Cerebellar cortex (tissue), 1 donor: ENCODE data around the gene ADAMTS2.

Experiments used
- DNase-seq: peaks from one replicate; pipeline ENCODE4 v3.0.0-alpha.2; 2015; ENCODE audit warnings: low spot score

ADAMTS2 gene

DNA sequence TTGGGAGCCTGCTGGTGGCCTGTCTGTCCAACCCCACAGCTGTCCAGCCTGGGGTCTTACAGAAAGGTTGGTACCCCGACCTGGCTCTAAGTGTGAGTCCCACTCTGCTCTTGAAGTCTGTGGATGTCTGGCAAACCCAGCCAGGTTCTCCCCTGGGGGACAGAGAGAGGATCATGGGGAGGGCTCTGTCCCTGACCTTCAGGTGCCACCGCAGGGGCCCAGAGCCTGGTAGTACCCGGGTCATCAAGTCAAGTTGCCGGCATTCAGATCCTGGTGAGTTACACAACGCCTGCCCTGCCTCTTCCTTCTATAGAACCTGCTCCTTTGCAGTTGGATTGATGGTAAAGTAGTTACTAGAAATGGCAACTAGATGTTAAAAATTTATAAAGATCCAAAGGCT, 66.7 kb downstream of the ADAMTS2 start:
- DNase-seq, result no peak

DNA sequence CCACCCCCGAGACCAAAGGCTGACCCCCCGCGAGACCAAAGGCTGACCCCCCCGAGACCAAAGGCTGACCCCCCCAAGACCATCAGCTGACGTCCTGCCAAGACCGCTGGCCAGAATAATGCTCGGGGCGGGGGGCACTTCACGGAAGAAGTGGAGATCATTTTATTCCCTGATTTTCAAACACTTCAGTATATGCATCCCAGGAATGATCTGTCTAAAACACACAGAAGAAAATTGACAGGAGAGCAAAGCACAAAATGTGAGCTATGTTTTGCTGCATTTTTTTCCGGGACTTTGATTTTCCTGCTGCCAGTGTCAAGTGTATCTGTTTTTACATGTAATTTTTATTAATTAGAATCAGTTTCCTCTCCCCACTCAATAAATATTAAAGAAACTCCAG, 67.1 kb downstream of the ADAMTS2 start:
- no peak for DNase-seq

DNA sequence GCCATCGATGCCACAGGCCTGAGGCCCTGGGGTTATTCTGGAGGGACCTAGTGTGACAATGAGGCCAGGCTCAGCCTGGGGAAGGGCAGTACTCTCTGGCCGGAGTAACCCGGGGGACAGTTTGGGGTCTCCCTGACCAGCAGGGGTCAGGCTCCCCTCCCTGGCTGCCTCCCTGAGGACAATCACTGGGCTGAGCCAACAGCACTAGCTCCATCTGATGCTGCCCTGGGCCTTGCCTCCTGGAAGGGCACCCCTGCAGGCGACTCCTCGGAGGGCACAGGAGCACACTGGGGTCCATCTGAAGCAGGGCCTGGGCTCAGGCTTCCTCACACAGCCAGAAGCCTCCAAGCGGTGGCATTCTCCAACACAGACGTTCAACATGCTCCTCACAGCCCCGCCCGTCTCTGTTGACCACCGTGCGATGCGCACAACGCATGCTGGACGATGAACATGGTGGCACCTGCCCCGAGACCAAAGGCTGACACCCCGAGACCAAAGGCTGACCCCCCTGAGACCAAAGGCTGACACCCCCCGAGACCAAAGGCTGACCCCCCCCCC, 68.3 kb downstream of the ADAMTS2 start:
- no peak for DNase-seq

DNA sequence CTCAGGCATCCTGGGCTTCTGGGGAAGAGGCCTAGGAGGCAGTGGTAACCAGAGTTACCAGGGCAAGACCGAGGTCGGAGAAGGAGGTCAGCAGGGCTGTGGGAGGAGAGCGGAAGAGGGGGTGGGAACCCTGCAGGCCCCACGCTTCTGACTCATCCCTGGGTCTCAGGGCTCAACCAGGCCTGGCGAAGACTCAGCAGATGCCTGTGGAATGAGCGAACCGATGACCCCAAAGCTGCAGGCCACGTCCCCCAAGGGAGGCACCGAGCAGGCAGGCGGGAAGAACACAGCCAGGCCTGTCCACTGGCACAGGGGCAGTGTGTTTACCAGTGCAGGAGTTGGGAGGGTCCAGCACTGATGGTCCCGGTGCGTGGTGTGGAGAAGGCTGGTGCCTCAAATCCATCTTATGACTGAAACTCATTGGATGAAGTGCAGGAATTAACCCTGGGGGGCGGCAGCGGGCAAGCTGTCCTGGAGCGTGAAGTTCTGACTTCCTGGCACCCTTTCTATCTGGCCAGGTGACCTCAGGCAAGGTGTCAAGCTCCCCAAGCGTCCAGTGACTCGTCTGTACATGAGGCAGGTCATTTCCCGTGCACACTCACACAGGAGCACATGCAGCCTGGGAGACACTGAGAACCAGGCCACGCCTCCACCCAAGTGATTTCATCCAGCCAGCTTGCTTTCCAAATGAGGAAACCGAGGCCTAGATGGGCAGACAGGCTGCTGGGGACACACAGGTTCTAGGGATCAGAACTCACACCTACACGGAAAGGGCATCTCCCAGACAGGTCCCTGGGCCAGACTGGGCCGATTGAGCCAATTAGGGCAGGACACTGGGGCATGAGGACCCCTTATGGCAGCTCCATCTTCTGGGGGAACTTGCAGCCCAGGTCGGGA, 69.1 kb downstream of the ADAMTS2 start:
- no peak for DNase-seq

DNA sequence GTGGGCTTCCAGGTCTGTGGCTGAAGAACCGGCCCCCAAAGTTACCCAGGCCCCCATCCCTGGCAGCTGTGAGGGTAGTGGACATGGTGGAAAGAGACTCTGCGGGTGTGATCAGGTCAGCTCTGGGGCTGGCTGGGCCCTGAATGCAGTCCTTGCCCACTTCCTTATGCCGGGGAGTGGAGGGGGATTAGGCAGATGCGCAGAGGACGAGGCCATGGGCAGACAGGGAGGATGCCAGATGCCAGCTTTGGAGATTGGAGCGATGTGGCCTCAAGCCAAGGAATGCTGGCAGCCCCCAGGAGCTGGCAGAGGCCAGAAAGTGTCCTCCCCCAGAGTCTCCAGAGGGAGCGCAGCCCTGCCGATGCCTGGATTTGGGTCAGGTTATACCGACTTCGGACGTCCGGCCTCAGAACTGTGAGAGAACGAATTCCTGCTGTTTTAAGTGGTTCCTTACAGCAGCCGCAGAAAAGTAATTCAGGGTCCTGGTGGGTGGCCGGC, 69.8 kb downstream of the ADAMTS2 start:
- no peak for DNase-seq

DNA sequence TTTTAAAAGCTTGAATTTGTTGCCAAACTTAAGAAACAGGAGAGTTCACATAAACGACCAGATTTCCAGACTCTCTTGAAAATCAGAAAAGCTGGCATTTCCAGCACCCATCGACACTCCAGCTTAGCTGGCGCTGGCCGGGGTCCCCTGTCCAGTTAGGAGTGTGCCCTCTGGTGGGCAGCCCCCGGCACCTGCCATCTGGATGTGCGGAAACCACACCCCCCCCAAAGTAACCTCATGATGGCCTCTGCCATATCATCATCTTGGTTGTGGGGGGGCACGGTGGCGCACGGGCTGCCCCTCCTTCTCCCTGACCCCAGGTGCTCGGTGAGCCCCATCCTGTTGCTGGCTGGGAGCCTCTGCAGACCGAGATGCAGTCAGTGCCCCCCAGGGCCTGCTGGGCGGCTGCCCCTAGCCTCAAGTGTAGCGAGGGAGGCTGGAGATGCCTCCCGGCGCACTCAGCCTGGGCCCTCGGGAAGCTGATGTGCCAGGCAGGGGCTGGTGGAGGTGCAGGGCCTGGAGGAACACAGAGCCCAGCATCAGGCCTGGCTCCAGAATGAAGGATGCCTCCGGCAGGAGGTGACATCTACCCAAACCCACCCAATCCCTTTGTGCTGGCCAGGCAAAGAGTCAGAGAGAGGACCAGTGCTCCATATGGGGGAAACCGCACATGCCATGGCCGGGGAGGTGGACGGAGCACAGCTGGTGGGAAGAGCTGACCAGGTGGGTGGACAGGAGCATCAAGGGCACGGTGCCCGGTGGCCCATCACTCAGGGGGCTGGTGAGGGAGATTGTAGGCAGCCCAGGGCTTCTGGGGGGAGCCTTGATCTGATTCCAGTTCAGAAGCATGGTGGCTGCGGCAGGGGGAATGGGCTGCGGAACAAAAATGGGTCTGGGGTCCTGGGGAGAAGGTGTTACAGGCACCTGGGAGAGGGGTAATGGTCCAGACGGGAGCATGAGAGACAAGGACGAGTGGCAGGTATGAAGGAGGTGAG, 70.6 kb downstream of the ADAMTS2 start:
- DNase-seq, result no peak

DNA sequence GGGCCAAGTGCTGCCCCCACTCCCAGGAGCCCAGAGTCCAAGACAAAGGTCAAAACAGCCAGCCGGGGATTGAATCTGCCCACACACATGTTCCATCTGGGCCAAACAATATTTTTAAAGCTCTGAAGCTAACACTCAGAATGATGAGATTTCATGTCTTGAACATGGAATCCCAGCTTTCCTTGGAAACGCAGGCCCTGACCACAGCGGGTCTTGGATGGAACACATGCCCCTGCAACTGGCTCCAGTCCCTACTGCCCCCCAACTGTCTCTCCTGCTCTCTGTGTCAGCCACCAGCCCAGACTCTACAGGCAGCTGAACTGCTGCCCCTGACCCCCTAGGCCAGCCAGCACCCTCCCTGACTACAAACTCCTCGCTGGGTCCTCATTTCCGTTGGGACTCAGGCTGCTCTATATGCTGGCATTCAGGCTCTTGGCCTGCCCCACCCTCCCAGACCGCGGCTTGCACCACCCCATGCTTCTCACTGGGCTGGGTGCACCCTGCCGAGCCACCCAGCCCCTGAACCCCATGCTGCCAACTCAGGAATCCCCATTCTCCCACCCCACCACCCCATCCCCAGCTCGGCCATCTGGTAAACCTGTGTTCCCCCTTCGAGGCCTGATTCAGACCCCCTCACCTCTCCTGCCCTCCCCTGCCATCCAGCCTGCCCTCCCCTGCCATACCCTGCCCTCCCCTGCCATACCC, 71.7 kb downstream of the ADAMTS2 start:
- no peak for DNase-seq

DNA sequence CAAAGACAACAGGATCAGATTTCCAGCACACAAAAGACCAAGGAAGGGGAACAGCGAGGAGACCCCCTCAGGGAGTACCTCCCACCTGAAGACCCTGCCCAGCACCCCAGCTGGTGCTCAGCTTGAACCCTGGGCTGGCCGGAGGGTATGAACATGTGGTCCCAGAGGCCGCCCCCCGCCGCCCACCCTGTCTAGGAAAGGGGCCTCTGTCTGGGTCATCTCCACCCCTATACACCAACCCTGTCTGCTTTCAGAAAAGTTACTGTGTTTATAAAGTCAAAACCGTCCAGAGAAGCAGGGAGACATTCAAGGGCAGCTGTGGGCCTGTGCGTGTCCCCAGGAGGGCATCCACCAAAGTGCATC, 72.2 kb downstream of the ADAMTS2 start:
- DNase-seq, result no peak

DNA sequence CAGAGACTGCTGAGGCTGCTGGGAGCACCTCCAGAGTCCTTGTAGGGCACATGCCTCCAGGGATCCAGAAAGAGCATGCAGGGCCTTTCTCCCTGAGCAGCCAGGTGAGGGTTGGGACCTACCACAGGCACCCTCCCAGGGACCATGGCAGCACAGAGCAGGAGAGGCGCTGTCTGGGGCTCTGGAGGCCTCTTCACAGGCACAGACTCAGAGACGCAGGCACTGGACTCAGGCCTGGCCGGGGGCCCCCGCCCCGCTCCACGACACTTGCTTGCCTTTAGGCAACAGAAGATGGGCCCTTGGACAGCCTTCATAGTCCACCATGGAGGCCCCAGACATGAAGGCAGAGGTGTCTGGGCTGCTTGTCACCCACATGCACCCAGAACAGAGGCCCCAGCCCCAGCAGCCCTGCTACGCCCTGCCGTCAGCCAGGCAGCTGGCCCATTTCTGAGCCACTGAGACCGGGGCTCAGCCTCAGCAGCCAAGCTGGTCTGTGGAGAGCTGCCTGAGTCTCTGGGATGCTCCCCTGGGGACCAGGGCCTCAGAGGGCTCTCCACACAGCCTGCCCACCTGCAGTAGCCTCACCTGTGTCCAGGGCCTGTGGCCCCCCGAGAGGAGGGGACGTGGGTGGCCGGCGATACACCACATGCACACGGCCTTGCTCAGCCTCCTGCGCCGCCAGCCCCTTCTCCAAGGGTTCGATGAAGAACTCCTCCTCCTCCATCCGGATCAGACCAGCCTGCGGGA, 72.8 kb downstream of the ADAMTS2 start:
- DNase-seq, result no peak

DNA sequence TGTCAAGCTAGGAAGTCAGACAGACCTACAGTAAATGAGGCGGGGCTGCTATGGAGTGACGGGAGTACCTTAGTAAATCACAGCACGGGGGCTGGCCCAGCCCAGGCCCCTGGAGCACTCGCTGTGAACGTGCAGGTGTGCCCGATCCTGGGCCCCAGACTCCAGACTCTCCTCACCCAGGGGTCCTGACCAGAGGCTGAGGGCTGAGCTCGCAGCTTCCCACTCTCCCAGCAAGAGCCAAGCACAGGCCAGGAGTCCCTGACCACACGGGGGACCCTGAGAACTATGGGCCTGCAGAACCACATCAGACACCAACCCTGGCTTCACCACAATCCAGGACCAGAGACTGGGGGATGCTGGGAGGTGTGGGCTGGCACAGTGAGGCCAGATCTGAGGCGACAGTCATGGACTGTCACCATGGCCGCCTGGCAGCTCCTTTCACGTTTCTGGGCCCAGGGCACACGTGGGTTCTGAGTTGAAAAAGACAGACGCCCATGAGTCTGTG, 73.4 kb downstream of the ADAMTS2 start:
- no peak for DNase-seq

DNA sequence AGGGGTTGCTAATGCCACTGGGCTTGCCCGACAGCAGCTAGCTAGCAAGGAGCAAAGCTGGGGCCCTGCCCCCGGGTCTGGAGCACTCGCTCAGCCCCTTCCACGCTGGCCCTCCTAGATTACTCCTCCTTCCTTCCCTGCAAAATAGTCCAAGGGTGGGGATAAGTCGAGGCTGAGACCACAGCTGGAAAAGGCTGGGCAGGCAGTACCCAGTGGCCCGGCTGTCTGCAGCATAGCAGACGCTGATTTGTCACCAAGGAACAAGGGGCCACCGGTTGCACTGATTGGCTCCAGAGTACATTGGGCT, 73.9 kb downstream of the ADAMTS2 start:
- no peak for DNase-seq

DNA sequence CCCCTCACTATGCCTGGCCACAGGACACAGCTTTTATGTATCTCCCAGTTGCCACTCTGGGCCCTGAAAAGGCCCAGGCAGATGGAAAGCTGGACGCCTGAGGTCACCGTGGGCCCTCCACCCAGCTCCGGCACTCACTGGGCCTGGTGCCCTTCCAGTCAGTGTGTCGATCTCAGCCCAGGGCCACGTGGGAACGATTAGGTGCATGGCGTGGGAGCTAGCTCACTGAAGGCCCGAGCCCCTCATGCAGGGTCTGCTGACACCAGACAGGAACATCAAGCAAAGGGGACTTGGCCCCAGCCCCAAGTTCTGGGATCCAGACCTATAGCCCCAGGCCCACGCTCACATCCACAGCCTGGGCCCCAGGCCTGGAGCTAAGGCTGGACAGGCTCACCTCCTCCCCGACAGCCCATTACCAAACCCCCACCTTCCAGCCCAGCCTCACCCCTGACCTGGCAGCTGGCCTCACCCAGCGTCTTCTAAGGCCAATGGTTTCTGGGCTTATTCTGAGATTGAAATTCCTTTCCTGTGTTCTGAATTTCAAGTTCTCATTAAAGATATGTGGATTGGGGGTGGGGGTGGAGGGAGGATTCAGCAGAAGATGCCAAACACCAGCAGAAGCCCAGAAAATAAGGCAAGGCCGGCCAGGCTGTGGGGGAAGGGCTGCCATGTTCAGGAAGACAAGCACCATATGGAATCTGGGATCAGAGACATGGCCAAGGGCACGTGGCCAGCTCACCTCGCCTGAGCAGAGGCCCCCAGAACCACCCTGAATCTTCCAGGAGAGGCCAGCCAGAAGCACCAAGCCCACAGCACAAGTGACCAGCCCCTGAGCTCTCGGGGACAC, 74.5 kb downstream of the ADAMTS2 start:
- no peak for DNase-seq

DNA sequence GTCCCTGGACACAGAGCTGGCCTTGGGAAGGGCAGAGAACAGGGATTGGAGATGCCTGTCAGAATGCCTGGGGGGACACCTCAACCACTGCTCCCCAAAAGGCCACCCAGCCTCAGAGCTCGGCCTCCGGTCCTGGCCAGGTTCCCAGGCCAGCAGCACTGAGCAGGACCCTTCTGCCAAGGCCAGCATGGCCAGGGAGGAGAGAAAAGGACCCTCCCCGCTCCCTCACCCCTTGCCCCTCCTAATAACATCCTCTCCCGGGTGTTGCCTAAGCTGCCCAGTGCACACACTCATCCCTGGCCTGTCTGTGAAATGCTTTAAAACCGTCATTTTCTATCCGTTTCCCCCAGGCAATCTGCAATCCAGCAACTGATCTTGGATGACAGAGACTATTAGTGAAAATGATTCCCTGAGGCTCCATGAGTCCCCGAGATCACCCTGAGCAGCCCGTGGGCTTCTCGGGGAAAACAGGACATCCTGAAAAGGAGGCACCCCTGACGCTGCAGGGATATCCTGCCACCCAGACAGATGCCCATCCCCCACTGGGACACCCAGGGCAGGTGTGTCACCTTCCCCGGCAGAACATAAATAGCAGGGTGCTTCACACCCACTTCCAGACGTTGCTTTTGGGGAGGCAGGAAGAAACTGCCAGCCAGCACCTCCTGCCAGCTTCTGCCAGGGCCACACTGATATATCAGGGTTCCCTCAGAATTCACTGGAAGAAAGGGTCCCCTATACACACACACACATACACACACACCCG, 75.3 kb downstream of the ADAMTS2 start:
- DNase-seq, result no peak

DNA sequence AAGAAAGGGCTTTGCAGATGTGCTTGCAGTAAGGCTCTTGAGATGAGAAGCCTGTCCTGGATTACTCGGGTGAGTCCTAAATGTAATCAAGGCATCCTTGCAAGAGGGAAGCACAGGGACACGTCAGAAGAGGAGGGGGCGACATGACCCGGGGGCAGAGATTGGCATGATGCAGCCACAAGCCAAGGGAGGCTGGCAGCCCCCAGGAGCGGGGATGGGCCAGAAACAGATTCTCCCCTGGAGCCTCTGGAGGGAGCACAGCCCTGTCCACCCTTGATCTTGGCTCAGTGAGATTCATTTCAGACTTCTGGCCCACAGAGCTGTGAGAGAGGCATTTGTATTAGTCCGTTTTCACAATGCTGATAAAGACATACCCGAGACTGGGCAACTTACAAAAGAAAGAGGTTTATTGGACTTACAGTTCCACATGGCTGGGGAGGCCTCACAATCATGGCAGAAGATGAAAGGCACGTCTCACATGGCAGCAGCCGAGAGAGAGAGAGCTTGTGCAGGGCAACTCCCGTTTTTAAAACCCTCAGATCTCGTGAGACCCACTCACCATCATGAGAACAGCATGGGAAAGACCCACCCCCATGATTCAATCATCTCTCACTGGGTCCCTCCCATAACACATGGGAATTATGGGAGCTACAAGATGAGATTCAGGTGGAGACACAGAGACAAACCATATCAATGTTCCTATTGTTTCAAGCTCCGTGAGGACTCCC, 76.1 kb downstream of the ADAMTS2 start:
- no peak for DNase-seq

DNA sequence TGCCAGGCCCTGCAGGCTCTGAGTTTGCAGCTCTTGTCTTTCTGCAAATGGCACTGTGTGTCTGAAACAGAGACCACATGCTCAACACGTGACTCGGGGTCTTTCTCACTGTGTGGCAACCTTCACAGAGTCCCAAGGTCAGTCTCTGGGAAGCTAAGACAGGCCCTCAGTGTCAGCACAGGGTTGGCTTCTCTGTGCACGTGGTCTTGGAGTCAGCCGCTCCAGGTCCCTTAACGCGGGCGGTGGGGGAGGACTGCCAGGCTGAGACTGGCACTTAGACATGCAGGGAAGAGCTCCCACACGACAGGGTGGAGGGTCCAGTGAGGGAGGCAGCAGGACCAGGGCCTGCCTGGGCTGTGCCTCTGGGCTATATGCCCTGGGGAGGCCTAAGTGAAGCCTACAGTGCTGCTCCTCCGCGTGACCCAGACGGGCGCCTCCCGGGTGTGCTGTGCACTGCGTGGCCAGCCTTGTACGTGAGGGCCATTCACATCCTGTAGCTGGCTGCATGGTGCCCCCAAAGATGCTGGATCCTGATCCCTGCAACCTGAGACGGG, 76.8 kb downstream of the ADAMTS2 start:
- no peak for DNase-seq

DNA sequence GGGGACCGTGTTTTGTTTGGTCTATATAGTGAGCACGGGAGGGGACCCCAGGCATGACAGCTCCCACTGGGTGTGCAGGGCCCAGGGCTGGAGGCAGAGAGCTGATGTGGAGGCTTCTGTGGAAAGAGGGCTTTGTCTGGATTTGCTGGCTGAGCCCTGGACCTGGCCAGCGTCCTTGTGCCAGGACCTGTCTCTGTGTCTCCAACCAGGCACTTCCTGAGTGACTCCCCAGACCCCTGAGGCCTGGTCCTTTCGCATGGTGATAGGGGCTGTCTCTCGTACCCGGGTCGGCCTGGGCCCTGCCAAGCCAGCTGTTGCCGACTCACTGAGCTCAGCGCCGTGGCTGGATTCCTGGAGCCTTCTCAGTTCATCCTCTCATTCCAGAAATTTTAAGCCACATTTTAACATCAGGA, 77.6 kb downstream of the ADAMTS2 start:
- no peak for DNase-seq

DNA sequence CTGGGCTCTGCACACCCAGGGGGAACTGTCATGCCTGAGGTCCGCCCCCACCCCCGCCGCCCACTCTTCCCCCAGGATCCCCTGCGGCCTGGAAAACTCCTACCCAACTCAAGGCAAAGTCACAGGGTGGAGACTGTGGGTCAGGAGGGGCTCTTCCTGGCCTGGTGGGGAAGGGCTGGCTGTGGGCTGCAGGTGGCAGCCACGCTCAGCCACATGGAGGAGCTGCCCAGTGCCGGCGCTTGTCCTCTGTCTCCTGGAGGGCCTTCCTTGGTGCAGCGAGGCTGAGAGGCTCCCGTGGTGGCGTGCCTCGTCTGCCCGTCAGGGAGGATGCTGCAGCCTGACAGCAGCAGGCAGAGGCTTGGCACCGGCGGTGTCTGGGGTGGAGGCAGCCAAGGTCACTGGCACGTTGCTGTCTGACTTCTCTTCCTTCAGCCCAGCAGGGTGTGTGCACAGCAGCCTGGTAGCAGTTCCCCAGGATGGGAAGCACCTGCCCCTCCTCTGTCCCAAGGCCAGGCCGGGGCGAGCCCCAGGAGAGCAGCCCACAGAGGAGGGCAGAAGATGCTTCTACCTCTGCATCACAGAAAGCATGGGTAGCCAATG, 78.1 kb downstream of the ADAMTS2 start:
- no peak for DNase-seq
